PC-9 (cell line): ENCODE data around the gene CMIP.

ENCODE experiments used
- EZH2 ChIP-seq: fragments of 200-600 bp; sonication (generic); IDR thresholded peaks from 2 replicates; pipeline ENCODE4 v1.8.0; 2017; ENCODE audit warnings: antibody characterized with exemption, low read depth
- TF ChIP-seq, protein P1 (sequence below): fragments of 200-600 bp; sonication (generic); conservative IDR thresholded peaks from 2 replicates; pipeline ENCODE4 v1.6.1; 2017; ENCODE audit warnings: mixed run types, antibody characterized with exemption, mild to moderate bottlenecking, moderate library complexity

DNA sequence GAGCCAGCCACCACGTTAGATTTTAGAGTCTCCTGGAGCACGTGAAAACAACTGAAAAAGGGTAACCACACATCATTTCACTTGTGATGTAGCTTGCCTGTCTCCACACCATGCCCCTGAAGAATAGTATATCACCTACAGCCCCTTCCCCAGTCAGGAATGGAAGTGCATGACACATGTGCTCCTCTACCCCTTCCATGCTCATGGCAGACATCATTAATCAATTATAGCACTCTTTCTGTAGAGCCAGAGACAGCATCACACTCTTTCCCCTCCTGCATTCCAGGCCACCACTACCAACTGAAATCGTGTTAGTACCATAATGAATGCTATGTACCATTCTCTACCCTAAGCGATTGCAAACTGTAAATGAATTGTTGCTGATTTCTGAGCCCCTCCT, 221.0 kb downstream of the CMIP start:
- TF ChIP-seq, protein P1, sequence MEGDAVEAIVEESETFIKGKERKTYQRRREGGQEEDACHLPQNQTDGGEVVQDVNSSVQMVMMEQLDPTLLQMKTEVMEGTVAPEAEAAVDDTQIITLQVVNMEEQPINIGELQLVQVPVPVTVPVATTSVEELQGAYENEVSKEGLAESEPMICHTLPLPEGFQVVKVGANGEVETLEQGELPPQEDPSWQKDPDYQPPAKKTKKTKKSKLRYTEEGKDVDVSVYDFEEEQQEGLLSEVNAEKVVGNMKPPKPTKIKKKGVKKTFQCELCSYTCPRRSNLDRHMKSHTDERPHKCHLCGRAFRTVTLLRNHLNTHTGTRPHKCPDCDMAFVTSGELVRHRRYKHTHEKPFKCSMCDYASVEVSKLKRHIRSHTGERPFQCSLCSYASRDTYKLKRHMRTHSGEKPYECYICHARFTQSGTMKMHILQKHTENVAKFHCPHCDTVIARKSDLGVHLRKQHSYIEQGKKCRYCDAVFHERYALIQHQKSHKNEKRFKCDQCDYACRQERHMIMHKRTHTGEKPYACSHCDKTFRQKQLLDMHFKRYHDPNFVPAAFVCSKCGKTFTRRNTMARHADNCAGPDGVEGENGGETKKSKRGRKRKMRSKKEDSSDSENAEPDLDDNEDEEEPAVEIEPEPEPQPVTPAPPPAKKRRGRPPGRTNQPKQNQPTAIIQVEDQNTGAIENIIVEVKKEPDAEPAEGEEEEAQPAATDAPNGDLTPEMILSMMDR = no peak
- TF ChIP-seq EZH2 = no peak
